NB4 (cell line): ENCODE data around the gene NNMT.

Experiments
- CTCF ChIP-seq: IDR thresholded peaks from one replicate; pipeline ENCODE4 v1.5.1; 2012; ENCODE audit warnings: low read depth, low read length
- MAX ChIP-seq: IDR thresholded peaks from 2 replicates; pipeline ENCODE4 v1.6.1; 2011; ENCODE audit warnings: low read depth, low read length
- POLR2A ChIP-seq: IDR thresholded peaks from 2 replicates; pipeline ENCODE4 v1.6.1; 2011; ENCODE audit warnings: mild to moderate bottlenecking; ENCODE audit not compliant: insufficient read length; ENCODE audit errors: extremely low read depth

GRCh38 chr11:114326151-114326550 lies 30.0 kb downstream of the NNMT start:
- TF ChIP-seq CTCF (no peak), MAX (no peak), POLR2A (no peak)
